ENCODE data around the gene B3GNT9.

DNA sequence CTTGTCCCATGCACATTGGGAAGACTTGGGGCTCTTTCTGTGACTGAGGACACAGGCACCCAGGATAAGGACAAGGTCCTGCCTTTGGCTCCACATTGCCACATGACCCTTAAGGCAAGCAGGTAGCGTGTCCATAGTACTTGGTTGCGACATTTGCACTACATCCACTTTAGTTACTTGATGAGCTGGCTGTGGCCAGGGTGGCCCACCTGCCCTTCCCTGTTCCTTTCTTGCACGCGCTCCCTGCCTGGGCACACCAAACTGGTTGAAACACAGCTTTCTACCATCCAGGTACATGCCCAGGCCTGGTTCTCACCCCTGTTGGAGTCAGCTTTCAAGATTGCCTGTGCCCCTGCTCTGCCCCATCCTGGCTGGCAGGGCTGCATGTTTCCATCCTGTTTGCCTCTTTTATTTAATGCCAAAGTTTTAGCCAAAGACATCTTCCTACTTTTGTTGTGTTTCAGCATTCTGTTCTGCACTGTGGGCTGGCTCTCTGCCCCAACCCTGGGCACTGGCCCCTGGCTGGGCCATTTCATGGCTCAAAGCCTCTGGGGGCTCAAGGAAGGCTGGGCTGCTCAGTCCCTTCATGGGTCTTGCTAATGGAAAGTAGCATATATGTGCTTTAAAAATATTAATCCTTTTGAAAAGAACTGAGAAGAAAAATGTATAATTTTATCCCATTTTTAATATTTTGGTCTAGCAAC lies 3.2 kb downstream of the B3GNT9 start:
- TF ChIP-seq EP300 (conservative IDR thresholded peaks at IDR 0.05; ENCODE audit: poor library complexity, severe bottlenecking) (no peak), EZH2 (IDR thresholded peaks at IDR 0.05; ENCODE audit: borderline replicate concordance, insufficient read depth, low read length, poor library complexity, severe bottlenecking) (no peak), POLR2AphosphoS5 (IDR thresholded peaks at IDR 0.05) (no peak), TAF1 (IDR thresholded peaks at IDR 0.05; ENCODE audit: low read depth) (no peak), RAD21 (conservative IDR thresholded peaks at IDR 0.05) (no peak), REST (IDR thresholded peaks at IDR 0.05; ENCODE audit: borderline replicate concordance) (no peak), SMC3 (conservative IDR thresholded peaks at IDR 0.05; ENCODE audit: poor library complexity) (no peak), MXI1 (conservative IDR thresholded peaks at IDR 0.05; ENCODE audit: poor library complexity, severe bottlenecking) (no peak)
- TF ChIP-seq, protein P1, sequence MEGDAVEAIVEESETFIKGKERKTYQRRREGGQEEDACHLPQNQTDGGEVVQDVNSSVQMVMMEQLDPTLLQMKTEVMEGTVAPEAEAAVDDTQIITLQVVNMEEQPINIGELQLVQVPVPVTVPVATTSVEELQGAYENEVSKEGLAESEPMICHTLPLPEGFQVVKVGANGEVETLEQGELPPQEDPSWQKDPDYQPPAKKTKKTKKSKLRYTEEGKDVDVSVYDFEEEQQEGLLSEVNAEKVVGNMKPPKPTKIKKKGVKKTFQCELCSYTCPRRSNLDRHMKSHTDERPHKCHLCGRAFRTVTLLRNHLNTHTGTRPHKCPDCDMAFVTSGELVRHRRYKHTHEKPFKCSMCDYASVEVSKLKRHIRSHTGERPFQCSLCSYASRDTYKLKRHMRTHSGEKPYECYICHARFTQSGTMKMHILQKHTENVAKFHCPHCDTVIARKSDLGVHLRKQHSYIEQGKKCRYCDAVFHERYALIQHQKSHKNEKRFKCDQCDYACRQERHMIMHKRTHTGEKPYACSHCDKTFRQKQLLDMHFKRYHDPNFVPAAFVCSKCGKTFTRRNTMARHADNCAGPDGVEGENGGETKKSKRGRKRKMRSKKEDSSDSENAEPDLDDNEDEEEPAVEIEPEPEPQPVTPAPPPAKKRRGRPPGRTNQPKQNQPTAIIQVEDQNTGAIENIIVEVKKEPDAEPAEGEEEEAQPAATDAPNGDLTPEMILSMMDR (IDR thresholded peaks at IDR 0.05; ENCODE audit: poor library complexity, severe bottlenecking) = no peak

Data from neural cell (in vitro differentiated cells).